Keratinocyte (primary cell): Measurements from ENCODE around the gene SCO1. TPM values are rescaled to one million over a fixed set of nuclear protein-coding genes. Genes with fewer than 3 reads are reported as not detected.

Experiments
- DNase-seq: peaks from one replicate; pipeline ENCODE4 v3.0.0-alpha.2; 2011; ENCODE audit warnings: low read depth, missing footprints, low spot score
- FAIRE-seq: peaks from 2 replicates; lab custom pipeline; 2011; peaks lifted over from hg19 to GRCh38; lab: Jason Lieb, UNC
- H2AFZ ChIP-seq: 2 replicates; pipeline ENCODE4 v1.6.0; 2012; ENCODE audit warnings: low read length, control low read depth, inconsistent platforms; ENCODE audit not compliant: control insufficient read depth
- H3K27ac ChIP-seq: 2 replicates; pipeline ENCODE4 v1.5.1; 2011; ENCODE audit warnings: low read length; ENCODE audit not compliant: control insufficient read depth, insufficient read depth
- H3K27me3 ChIP-seq: 3 replicates; pipeline ENCODE4 v1.6.0; 2011; ENCODE audit warnings: low read length; ENCODE audit not compliant: control insufficient read depth, insufficient read depth; ENCODE audit errors: extremely low read depth
- H3K36me3 ChIP-seq, 2 experiments: 2 replicates in 1 of 2; 3 replicates in 1 of 2; pipeline ENCODE4 v1.5.1; 2011; ENCODE audit warnings: low read length in 2 of 2, mild to moderate bottlenecking in 1 of 2; ENCODE audit not compliant: control insufficient read depth in 2 of 2, insufficient read depth in 2 of 2; ENCODE audit errors: extremely low read depth in 1 of 2
- H3K4me1 ChIP-seq: 3 replicates; pipeline ENCODE4 v1.5.1; 2011; ENCODE audit warnings: low read length; ENCODE audit not compliant: control insufficient read depth, insufficient read depth; ENCODE audit errors: extremely low read depth
- H3K4me2 ChIP-seq: 3 replicates; pipeline ENCODE4 v1.6.0; 2011; ENCODE audit warnings: low read depth, low read length; ENCODE audit not compliant: control insufficient read depth, insufficient read depth; ENCODE audit errors: extremely low read depth
- H3K4me3 ChIP-seq, 3 experiments: fragments of 200-600 bp in 1 of 3; sonication (generic) in 1 of 3; 2 replicates in 2 of 3; 3 replicates in 1 of 3; pipeline ENCODE4 v1.5.1; 2011 to 2016; ENCODE audit warnings: low read length in 3 of 3, mild to moderate bottlenecking in 3 of 3, control low read depth in 2 of 3, inconsistent platforms in 1 of 3, low read depth in 1 of 3, mixed read lengths in 1 of 3, mixed run types in 1 of 3, moderate library complexity in 1 of 3; ENCODE audit not compliant: control insufficient read depth in 2 of 3, insufficient read depth in 2 of 3; ENCODE audit errors: extremely low read depth in 1 of 3
- H3K79me2 ChIP-seq: 2 replicates; pipeline ENCODE4 v1.6.0; 2012; ENCODE audit warnings: low read length; ENCODE audit not compliant: control insufficient read depth, insufficient read depth
- H3K9ac ChIP-seq: 3 replicates; pipeline ENCODE4 v1.6.0; 2011; ENCODE audit warnings: low read length; ENCODE audit not compliant: control insufficient read depth, insufficient read depth; ENCODE audit errors: extremely low read depth
- H3K9me1 ChIP-seq: 3 replicates; pipeline ENCODE4 v1.6.0; 2011; ENCODE audit warnings: low read length; ENCODE audit not compliant: control insufficient read depth, insufficient read depth; ENCODE audit errors: extremely low read depth
- H3K9me3 ChIP-seq: 2 replicates; pipeline ENCODE4 v1.5.1; 2012; ENCODE audit warnings: low read depth, low read length; ENCODE audit not compliant: control insufficient read depth
- H4K20me1 ChIP-seq: 3 replicates; pipeline ENCODE4 v1.6.0; 2011; ENCODE audit warnings: low read length; ENCODE audit not compliant: control insufficient read depth, insufficient read depth; ENCODE audit errors: extremely low read depth
- CTCF ChIP-seq, 3 experiments: IDR thresholded peaks in 1 of 3; conservative IDR thresholded peaks in 1 of 3; optimal IDR thresholded peaks in 1 of 3; 2 replicates in 2 of 3; 3 replicates in 1 of 3; pipeline versions ENCODE3 to v1.5.1; 2011; ENCODE audit warnings: low read length in 3 of 3, mild to moderate bottlenecking in 3 of 3, moderate library complexity in 2 of 3, control low read depth in 1 of 3, inconsistent platforms in 1 of 3; ENCODE audit not compliant: insufficient read depth in 2 of 3; ENCODE audit errors: extremely low read depth in 1 of 3
- EZH2 ChIP-seq: IDR thresholded peaks from one replicate; pipeline ENCODE4 v1.6.1; 2012; ENCODE audit warnings: inconsistent platforms, mild to moderate bottlenecking, low read length, moderate library complexity
- dilution Hi-C: fragments of 300-500 bp; cut with MboI; formaldehyde crosslinking; loops from one replicate; pipeline ENCODE4 v1.7.0; 2020; ENCODE audit warnings: low sequenced_read_pairs; ENCODE audit not compliant: extremely low pct_ligation_motif_present
- polyA plus RNA-seq, 5 experiments: library from polyadenylated mRNA; depleted of rRNA in 3 of 5; stranded (reverse) in 3 of 5; stranded (forward) in 1 of 5; unstranded in 1 of 5; fragments of >200 nt; gene quantifications; 1 replicate in 1 of 5; 2 replicates in 3 of 5; 3 replicates in 1 of 5; pipeline versions ENCODE4 v1.2.1 to v1.2.3, GENCODE V29; 2011 to 2012; ENCODE audit warnings: missing spikeins in 2 of 5, low read depth in 1 of 5, low replicate concordance in 1 of 5

Gene SCO1
- polyA plus RNA-seq, 1 donor (not counting 4 experiments of a cell fraction or from before 2014, with no cell fraction given) = 28.3 TPM

- Histone ChIP-seq H3K27me3 (no peaks in the 10 kb centered on the region), H3K36me3 (no peaks in the 10 kb centered on the region), H3K79me2 (no peaks in the 10 kb centered on the region), H3K4me1 (no peaks in the 10 kb centered on the region), H3K27ac (no peak overlapping the region), H3K9me1 (no peaks in the 10 kb centered on the region), H4K20me1 (no peaks in the 10 kb centered on the region), H3K9ac (no peak overlapping the region), H2AFZ (no peak overlapping the region), H3K9me3 (no peaks in the 10 kb centered on the region), H3K4me2 (no peak overlapping the region), H3K4me3 (no peak overlapping the region)
- TF ChIP-seq CTCF (optimal IDR thresholded peaks at IDR 0.05 in 1 of 3, IDR thresholded peaks at IDR 0.05 in 1 of 3, conservative IDR thresholded peaks at IDR 0.05 in 1 of 3; ENCODE audit: extremely low read depth in 1 of 3, insufficient read depth in 2 of 3, low read length in 3 of 3) (no peak), EZH2 (no peak)
- dilution Hi-C loops = no loop called here
- FAIRE-seq = no peak
- DNase-seq = no peak
These were observed 48.4 kb downstream of the SCO1 start for GRCh38 chr17:10648956-10649355.

DNA sequence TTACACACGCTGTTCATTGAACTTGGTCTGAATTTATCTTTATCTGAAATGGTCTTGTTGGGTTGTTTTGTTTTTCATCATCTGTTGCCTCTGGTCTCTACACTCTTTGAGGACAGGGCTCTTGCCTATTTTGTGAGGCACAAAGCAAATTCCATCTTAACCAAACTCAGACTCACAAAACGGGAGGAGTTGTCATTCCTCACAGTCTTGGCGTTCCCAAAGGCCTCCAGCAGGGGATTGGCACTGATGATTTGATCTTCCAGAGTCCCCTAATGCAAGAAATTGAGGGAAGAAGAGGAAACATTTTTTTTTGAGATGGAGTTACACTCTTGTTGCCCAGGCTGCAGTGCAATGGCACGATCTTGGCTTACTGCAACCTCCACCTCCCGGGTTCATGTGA lies 49.0 kb downstream of the SCO1 start:
- no peak overlapping the region for H3K9ac ChIP-seq
- FAIRE-seq (no peak), DNase-seq (no peak)
- no peak for TF ChIP-seq EZH2
- no peak for TF ChIP-seq CTCF (optimal IDR thresholded peaks at IDR 0.05 in 1 of 3, IDR thresholded peaks at IDR 0.05 in 1 of 3, conservative IDR thresholded peaks at IDR 0.05 in 1 of 3; ENCODE audit: extremely low read depth in 1 of 3, insufficient read depth in 2 of 3, low read length in 3 of 3)
- no peaks in the 10 kb centered on the region for H4K20me1 ChIP-seq
- no peaks in the 10 kb centered on the region for H3K79me2 ChIP-seq
- no peak overlapping the region for H3K27ac ChIP-seq
- H3K4me1 ChIP-seq = no peaks in the 10 kb centered on the region
- no peak overlapping the region for H2AFZ ChIP-seq
- H3K36me3 ChIP-seq = no peaks in the 10 kb centered on the region
- H3K4me2 ChIP-seq = no peak overlapping the region
- H3K9me3 ChIP-seq = no peaks in the 10 kb centered on the region
- dilution Hi-C loops = no loop called here
- H3K4me3 ChIP-seq = no peak overlapping the region
- H3K27me3 ChIP-seq = no peaks in the 10 kb centered on the region
- no peaks in the 10 kb centered on the region for H3K9me1 ChIP-seq
